GM12873 (cell line): ENCODE measurements around the gene PANK2.

ENCODE experiments used
- TF ChIP-seq, protein P1 (sequence below): IDR thresholded peaks from 2 replicates; pipeline ENCODE4 v1.5.1; 2012; ENCODE audit warnings: low read depth, mild to moderate bottlenecking, moderate library complexity, low read length, control low read depth; ENCODE audit not compliant: insufficient read depth; ENCODE audit errors: missing control alignments

Gene PANK2

DNA sequence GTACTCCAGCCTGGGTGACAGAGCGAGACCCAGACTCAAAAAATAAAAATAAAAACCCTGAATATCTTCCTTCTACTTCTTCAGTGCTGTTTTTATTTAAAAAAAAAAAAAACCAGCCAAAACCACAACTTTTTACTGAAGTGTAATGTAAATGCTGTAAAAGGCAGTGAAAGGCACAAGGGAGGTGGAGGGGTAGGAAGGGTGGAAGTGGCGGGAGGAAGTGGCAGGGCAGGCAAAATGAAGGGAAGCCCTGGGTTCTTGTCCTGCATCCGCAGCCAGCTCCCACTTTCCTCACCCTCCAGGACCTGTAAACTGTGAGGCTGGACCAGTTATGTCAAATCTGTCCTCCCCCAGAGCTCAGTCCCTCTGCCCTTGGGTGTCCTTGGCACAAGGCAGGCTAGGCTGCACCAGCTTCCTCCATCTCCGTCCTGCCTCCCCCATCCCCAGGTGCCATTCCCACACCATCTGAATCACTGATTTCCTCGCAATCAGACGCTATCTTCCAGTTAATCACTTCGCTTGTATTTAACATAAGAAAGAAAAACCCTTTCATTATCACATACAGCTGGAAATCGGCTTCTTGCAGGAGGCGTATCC, 13.7 kb upstream of the PANK2 start:
- TF ChIP-seq, protein P1, sequence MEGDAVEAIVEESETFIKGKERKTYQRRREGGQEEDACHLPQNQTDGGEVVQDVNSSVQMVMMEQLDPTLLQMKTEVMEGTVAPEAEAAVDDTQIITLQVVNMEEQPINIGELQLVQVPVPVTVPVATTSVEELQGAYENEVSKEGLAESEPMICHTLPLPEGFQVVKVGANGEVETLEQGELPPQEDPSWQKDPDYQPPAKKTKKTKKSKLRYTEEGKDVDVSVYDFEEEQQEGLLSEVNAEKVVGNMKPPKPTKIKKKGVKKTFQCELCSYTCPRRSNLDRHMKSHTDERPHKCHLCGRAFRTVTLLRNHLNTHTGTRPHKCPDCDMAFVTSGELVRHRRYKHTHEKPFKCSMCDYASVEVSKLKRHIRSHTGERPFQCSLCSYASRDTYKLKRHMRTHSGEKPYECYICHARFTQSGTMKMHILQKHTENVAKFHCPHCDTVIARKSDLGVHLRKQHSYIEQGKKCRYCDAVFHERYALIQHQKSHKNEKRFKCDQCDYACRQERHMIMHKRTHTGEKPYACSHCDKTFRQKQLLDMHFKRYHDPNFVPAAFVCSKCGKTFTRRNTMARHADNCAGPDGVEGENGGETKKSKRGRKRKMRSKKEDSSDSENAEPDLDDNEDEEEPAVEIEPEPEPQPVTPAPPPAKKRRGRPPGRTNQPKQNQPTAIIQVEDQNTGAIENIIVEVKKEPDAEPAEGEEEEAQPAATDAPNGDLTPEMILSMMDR = no peak

DNA sequence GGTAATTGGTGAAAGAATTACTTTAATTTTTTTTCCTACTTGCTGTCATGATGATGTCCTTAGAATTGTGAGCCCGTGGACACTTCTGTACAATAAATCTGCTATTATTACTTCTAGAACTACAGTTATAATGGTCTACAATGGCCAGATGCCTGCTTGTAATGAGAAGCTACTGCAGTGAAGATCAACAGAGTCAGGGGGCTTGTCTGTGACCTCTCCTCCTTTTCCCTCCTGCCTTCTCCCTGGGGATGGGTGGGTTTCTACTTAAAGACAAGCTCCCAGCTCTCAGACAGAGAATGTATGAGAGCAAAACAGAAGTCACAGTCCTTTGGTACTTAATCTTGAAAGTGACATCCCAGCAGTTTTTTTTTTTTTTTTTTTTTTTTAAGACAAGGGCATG, 13.2 kb upstream of the PANK2 start:
- TF ChIP-seq, protein P1 = no peak

DNA sequence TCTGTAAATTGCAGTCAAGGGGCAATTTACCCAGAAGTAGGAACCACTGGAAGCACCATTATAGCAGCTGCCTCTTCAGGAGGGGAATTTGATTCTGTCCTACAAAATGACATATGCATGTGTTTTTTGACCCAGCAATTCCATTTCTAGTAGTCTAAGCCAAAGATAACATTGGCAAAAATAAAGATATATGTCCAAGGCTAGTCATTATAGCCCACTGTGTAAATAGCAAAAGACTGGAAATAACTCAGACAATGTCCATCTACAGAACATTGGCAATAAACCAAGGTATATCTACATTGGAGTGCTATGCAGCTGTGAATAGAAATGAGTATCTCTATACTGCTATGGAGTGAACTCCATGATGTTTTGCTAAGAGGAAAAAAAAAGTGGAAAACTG, 12.5 kb upstream of the PANK2 start:
- TF ChIP-seq, protein P1 = no peak

DNA sequence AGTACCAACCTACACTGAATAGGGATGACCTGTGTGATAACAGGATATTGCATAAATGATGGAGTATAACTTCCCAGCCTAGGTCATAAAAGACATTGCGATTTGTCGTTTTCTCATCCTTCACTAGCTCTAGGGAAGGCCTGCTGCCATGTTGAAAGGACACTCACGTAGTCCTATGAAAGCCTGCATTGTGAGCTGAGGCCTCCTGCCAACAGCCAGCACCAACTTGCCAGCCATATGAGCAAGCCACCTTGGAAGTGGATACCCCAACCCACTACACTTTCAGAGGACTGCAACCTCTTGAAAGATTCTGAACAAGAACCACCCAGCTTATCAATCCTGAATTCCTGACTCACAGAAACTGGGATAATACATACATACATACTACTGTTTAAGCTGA, 3.5 kb upstream of the PANK2 start:
- TF ChIP-seq, protein P1 = no peak

DNA sequence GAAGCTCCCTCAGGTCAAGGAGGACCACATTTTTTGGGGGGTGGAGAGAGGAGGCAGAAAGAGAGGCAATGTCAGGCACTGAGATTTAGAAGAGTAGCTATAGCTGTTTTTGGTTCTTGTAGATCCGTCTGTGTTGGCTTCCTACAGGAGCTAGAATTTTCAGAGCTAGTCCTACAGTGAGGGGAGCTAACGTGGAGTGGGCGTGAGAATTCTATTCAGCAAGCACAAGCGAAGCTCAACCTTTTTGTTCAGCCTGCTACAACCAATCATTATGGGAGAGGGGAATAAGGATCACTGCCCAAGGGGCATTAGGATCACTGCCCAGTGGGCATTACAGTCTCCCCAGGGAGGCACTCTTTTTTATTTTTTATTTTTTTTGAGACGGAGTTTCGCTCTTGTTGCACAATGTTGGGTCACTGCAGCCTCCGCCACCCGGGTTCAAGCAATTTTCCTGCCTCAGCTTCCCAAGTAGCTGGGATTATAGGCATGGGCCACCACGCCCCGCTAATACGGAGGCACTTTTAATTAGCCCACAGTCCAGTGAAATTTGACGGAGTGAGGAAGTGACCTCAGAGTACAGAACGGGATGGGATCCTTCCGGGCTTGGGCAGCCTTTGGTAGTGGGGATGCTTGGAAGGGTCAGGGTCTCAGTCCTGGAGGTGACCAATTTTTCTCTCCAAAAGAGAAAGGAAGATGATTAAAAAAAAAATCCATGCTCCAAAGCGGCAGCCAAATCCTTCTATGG, 1.1 kb upstream of the PANK2 start:
- TF ChIP-seq, protein P1 = no peak

DNA sequence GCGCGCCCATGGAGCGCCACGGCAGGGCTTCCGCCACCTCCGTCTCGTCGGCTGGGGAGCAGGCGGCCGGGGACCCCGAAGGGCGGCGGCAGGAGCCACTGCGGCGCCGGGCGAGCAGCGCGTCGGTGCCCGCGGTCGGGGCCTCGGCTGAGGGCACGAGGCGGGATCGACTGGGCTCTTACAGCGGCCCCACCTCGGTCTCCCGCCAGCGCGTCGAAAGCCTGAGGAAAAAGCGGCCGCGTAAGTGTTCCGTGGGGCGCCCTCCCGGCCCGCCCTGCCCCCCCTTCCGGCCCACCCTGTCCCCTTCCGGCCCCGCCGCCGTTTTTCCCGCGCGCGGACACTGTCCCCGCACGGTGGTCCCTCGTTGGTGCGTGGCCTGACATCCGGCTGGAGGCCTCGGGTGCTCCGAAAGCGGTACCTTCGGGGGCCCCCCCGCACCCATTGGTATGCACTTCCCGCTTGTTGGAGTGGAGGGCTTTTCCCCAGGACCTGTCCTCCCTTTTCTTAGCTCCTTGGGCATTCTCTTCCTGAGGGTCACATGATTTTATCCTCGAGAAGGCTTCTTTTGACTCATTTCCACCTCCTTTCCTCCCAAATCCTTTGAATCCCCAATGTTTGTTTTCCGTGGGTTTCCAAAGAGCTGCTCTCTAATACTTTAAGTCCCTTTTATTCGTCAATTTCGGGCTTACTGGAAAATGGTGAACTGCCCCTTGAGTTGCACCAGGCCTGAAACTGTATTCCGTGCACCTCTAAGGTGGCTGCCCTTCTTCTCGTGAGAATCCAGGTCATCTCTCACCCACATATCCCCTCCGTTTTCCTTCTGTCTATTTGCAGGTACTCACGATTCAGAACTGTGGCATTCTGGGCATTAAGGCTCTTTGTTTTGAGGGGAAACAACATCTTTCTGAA, 556 bp downstream of the PANK2 start:
- TF ChIP-seq, protein P1 = no peak

DNA sequence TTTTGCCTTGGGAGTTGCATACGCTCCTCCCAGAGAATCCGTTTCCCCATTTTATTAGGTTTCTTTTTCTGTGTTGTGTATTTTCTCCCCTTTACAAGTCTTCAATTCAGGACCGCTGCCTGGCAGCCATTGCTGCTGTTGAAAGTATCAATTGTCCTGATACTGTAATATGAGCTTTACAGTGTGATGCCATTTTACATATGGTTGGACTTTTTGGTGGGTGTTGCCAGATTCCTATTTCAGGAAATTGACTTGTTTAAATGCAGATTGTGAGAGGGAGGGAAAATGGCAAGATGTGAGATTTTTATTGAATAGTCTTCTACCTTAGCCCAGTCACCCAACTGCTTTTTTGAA, 1.2 kb downstream of the PANK2 start:
- TF ChIP-seq, protein P1 = no peak
